Testis (tissue), 2 donors: Measurements from ENCODE around the gene TOX3.

Source experiments
- CTCF ChIP-seq, 3 experiments: fragments of 450-650 bp in 2 of 3; fragments of 200-600 bp in 1 of 3; sonication (generic) in 1 of 3; IDR thresholded peaks; one replicate each; pipeline ENCODE4 v1.5.1; 2016 to 2019; ENCODE audit warnings: antibody characterized with exemption in 3 of 3, mild to moderate bottlenecking in 2 of 3, moderate library complexity in 1 of 3
- POLR2A ChIP-seq: fragments of 450-650 bp; IDR thresholded peaks from one replicate; pipeline ENCODE4 v1.6.1; 2017; ENCODE audit warnings: antibody characterized with exemption, mild to moderate bottlenecking, moderate library complexity

DNA sequence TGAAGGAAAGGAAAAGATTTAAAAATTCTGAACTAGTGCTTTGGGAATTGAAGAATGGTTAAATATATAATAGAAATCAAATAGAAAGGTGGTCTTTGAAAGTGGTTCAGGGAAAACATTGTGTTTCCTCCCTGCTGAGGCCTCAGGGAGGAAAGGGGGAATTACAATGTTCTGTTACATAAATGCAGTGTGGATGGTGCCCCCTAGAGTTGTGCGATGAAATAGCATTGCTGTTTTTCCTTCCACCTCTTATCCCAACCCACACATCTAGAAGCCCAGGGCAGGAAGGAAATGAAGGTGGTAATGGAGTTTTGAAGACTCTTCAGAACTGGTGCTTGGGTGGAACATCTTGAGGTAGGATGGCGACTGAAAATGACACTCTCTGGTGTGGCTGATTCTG, 6.4 kb upstream of the TOX3 start:
- TF ChIP-seq CTCF (IDR thresholded peaks at IDR 0.05) (no peak), POLR2A (no peak)
